Ovary (tissue), 9 donors: ENCODE data around the gene PIPOX. TPM values are rescaled to one million over a fixed set of nuclear protein-coding genes. Genes with fewer than 3 reads are reported as not detected.

Experiments used
- DNase-seq, 5 donors: peaks; one replicate each; pipeline ENCODE4 v3.0.0-alpha.2; 2019 to 2020
- H3K27ac ChIP-seq, 2 donors: fragments of 200-600 bp; one replicate each; pipeline versions ENCODE4 v1.5.1 to v1.8.0; 2019 to 2022
- H3K27me3 ChIP-seq: fragments of 200-600 bp; one replicate; pipeline ENCODE4 v1.8.0; 2022
- H3K36me3 ChIP-seq: fragments of 200-600 bp; sonication (generic); one replicate; pipeline ENCODE4 v1.5.1; 2019
- H3K4me1 ChIP-seq: one replicate; pipeline ENCODE4 v1.8.1; 2013; ENCODE audit warnings: mild to moderate bottlenecking, moderate library complexity; ENCODE audit not compliant: insufficient read depth
- H3K4me3 ChIP-seq: fragments of 200-600 bp; sonication (generic); one replicate; pipeline ENCODE4 v1.5.1; 2017
- H3K9me3 ChIP-seq, 2 donors: fragments of 200-600 bp in 1 of 2; sonication (generic) in 1 of 2; one replicate each; pipeline versions ENCODE4 v1.5.1 to v1.8.1; 2013 to 2019; ENCODE audit warnings: mild to moderate bottlenecking in 1 of 2, moderate library complexity in 1 of 2
- EP300 ChIP-seq: sonication (generic); formaldehyde crosslinking; IDR thresholded peaks from one replicate; pipeline ENCODE4 v1.6.1; 2017; ENCODE audit warnings: antibody characterized with exemption
- POLR2A ChIP-seq: fragments of 450-650 bp; IDR thresholded peaks from one replicate; pipeline ENCODE4 v1.6.1; 2017; ENCODE audit warnings: antibody characterized with exemption, mild to moderate bottlenecking, moderate library complexity
- WGBS, 3 donors: extraction: QIAGEN DNeasy Blood & Tissue Kit in 1 of 3; methylation state at CpG; one replicate each; pipeline versions ENCODE4 v1.1.5 to v1.1.7; 2013 to 2017; 5-methylcytosine and 5-hydroxymethylcytosine counted together
- intact Hi-C, 4 donors: fragments of 100-400 bp; cut with DNase I; formaldehyde crosslinking; loops; one replicate each; pipeline versions ENCODE4 v1.11.0 to v1.15.1; 2022 to 2023
- polyA plus RNA-seq, 2 donors: library from polyadenylated mRNA; stranded (reverse); fragments of 200-250 nt in 1 of 2; fragments of 350-450 nt in 1 of 2; fragmentation: Illumina TruSeq in 1 of 2; extraction: RNeasy Lipid Tissue Mini Kit (QIAGEN cat#74804) in 1 of 2; gene quantifications; one replicate each; pipeline ENCODE4 v1.2.3, GENCODE V29; 2013 to 2014
- total RNA-seq, 7 donors: library from RNA; depleted of rRNA in 2 of 7; stranded (reverse); fragments of >200 nt in 2 of 7; fragmentation: NEBNext Ultra II Directional in 3 of 7; extraction: Animal tissue kit (Norgen Biotek cat#: 25700) in 3 of 7; gene quantifications; one replicate each; pipeline versions ENCODE4 v1.1.0 to v1.2.4, GENCODE V29; 2016 to 2023
- TF ChIP-seq, protein P1 (sequence below), 3 donors: fragments of 450-650 bp in 2 of 3; fragments of 200-600 bp in 1 of 3; IDR thresholded peaks; one replicate each; pipeline versions ENCODE4 v1.5.1 to v1.8.0; 2016 to 2022; ENCODE audit warnings: antibody characterized with exemption in 3 of 3, mild to moderate bottlenecking in 1 of 3
- donor health status: DM: no; HTN: no; CAD: no; lungs with moderate emphysema.
- donor health status: DM: no; HTN: no; CAD: no.
- donor health status: Bipolar disorder and iron deficiency.
- donor health status: DM: yes; HTN: yes; CAD: no.
- donor health status: DM: no; HTN: no; CAD: no.
- donor health status: DM: yes; HTN: yes; CAD: no.

The PIPOX gene
- total and polyA plus RNA-seq, 9 donors, result 0.82 to 4.9 (median 2.1) TPM

DNA sequence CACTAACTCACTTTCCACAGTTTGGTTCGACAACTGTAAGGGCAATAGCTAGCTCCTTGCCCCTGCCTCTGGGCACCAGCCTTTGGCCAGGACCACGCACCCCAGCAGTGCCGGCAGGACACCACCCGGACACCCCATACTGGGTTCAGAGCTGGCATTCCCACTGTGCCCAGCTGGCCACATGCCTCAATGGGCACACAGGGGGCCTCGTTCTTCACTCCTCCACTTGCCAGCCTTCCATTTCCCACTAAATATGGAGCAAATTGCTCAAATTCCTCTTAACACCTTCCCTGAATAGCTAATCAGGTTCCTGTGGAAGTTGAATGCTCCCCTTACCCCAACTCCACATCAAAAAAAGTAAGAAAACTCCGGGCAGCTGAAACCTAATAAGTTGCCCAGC is 52.5 kb downstream of the PIPOX start:
- no peak for TF ChIP-seq EP300
- no peak for TF ChIP-seq POLR2A
- TF ChIP-seq, protein P1, sequence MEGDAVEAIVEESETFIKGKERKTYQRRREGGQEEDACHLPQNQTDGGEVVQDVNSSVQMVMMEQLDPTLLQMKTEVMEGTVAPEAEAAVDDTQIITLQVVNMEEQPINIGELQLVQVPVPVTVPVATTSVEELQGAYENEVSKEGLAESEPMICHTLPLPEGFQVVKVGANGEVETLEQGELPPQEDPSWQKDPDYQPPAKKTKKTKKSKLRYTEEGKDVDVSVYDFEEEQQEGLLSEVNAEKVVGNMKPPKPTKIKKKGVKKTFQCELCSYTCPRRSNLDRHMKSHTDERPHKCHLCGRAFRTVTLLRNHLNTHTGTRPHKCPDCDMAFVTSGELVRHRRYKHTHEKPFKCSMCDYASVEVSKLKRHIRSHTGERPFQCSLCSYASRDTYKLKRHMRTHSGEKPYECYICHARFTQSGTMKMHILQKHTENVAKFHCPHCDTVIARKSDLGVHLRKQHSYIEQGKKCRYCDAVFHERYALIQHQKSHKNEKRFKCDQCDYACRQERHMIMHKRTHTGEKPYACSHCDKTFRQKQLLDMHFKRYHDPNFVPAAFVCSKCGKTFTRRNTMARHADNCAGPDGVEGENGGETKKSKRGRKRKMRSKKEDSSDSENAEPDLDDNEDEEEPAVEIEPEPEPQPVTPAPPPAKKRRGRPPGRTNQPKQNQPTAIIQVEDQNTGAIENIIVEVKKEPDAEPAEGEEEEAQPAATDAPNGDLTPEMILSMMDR (IDR thresholded peaks at IDR 0.05), result no peak
- Histone ChIP-seq H3K27ac (no peak overlapping the region), H3K36me3 (no peaks in the 10 kb centered on the region), H3K9me3 (no peaks in the 10 kb centered on the region), H3K4me1 (no peaks in the 10 kb centered on the region), H3K27me3 (no peaks in the 10 kb centered on the region), H3K4me3 (no peak overlapping the region)
- intact Hi-C loops, result no loop called here
- 87 to 95% (median 94%) methylated on average over 6 of the region's 6 CpGs for WGBS, 3 donors
- DNase-seq, result no peak

DNA sequence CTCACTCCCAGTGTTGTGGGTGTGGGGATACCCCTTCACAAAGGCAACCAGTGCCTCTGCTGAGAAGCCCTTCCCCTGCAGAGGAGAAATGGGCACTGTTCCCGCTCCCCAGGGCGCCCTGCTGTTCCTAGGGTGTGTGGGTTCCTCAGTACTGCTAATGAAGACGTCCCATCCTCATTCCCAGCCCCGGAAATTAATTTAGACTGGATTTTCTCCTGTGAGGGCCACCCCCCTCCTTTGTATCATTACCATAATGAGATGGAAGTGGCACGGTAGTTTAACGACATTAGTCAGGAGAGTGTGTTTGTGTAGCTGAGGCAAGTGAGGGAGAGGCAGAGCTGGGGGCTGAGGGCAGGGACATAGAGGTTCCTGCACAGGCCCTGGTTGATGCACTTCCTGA is 53.2 kb downstream of the PIPOX start:
- H3K27me3 ChIP-seq, result no peaks in the 10 kb centered on the region
- intact Hi-C loops, result no loop called here

DNA sequence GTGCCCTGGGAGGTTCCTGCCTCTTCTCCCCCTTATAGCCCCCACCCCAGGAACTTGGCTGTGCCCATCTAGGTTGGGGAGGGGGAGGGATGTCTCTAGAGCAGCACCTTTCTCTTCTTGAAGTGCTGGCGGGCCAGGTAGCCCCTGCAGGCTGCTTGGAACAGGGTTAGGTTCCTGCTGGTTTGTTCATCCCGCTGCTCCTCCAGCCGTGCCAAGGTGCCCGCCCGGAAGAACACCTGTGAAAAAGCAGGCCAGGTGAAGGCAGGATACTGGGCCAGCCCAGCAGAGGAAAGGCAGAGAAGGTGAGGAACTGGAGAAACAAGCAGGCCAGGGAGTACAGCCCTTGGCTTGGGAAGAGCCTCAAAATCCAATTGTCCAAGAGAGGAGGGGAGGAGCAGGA is 56.6 kb downstream of the PIPOX start:
- 91 to 95% (median 92%) methylated on average over 5 of the region's 5 CpGs for WGBS, 3 donors
- no peaks in the 10 kb centered on the region for H3K36me3 ChIP-seq
- DNase-seq, result no peak
- TF ChIP-seq POLR2A, result no peak
- TF ChIP-seq, protein P1 (IDR thresholded peaks at IDR 0.05), result no peak
- TF ChIP-seq EP300, result no peak
- H3K9me3 ChIP-seq, result no peaks in the 10 kb centered on the region
- no peaks in the 10 kb centered on the region for H3K27me3 ChIP-seq
- H3K4me1 ChIP-seq, result no peaks in the 10 kb centered on the region
- intact Hi-C loops, result no loop called here
- no peak overlapping the region for H3K27ac ChIP-seq
- H3K4me3 ChIP-seq, result no peak overlapping the region

More for the DNA sequence above, 53.2 kb downstream of the PIPOX start:
- no peak for TF ChIP-seq POLR2A
- TF ChIP-seq EP300, result no peak
- TF ChIP-seq, protein P1 (IDR thresholded peaks at IDR 0.05), result no peak
- no peak overlapping the region for H3K27ac ChIP-seq
- no peak overlapping the region for H3K4me3 ChIP-seq
- H3K36me3 ChIP-seq, result no peaks in the 10 kb centered on the region
- H3K9me3 ChIP-seq, result no peaks in the 10 kb centered on the region
- no peak for DNase-seq
- no peaks in the 10 kb centered on the region for H3K4me1 ChIP-seq
- WGBS, 3 donors, result 59 to 76% (median 68%) methylated on average over 6 of the region's 6 CpGs

DNA sequence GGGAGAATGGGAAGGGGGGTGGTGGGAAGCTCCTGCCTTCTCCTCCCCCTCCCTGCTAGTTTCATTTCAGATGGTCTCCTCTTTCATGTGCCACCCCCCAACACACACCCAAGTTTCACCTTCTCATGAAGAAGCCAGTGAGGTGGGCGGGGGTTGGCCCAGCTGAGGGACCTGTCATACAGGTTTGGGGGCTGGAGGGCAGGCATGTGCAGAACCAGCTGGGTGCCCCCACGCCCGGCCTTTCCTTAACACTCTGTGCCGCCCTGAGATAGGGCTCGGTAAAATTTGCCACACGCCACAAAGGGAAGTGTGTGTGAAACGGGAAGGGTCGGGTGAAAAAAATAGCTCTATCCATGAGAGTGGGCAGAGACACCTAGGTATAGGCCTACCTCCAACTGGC is 57.4 kb downstream of the PIPOX start:
- no peaks in the 10 kb centered on the region for H3K27me3 ChIP-seq
- H3K4me3 ChIP-seq, result no peak overlapping the region
- 85 to 92% (median 89%) methylated on average over 8 of the region's 8 CpGs for WGBS, 3 donors
- H3K27ac ChIP-seq, result no peak overlapping the region
- H3K4me1 ChIP-seq, result no peaks in the 10 kb centered on the region
- intact Hi-C loops, result no loop called here
- DNase-seq, result no peak
- no peaks in the 10 kb centered on the region for H3K9me3 ChIP-seq
- H3K36me3 ChIP-seq, result no peaks in the 10 kb centered on the region
- TF ChIP-seq POLR2A (no peak), EP300 (no peak)
- TF ChIP-seq, protein P1 (IDR thresholded peaks at IDR 0.05), result no peak
